Activated CD4-positive, alpha-beta T cell treated with anti-CD3 and anti-CD28 coated beads, Interleukin-2, amount 50 U/mL, for 24 hours (primary cell): ENCODE measurements around the gene PARN.
"Not testable (repeated sequence)": the region's sequence is repeated elsewhere in the genome, so short reads cannot be mapped to it uniquely, and the experiment has no call there.

Source experiments
- DNase-seq, 2 donors: peaks; one replicate each; pipeline ENCODE4 v3.0.0-alpha.2; 2020; ENCODE audit warnings: low read depth in 1 of 2, low spot score in 1 of 2

Gene PARN

GRCh38 chr16:14634389-14634725, 4.3 kb upstream of the PARN start:
- no peak for DNase-seq

GRCh38 chr16:14632693-14633569, 2.9 kb upstream of the PARN start, which contains the start of gene BFAR:
BFAR (plus strand) TSS chr16:14632951; CDS start chr16:14644347, 11,396 bp downstream.
- DNase-seq, result peak; percentile 98 to 99

GRCh38 chr16:14630620-14631330, 715 bp upstream of the PARN start:
- not testable (repeated sequence) for DNase-seq

GRCh38 chr16:14629612-14629918, 495 bp downstream of the PARN start:
- peak in 1 of 2 donors; percentile 12 for DNase-seq

- DNase-seq, result no peak
Observed at GRCh38 chr16:14628806-14629611, 1.1 kb downstream of the PARN start.

GRCh38 chr16:14627078-14627477, 3.0 kb downstream of the PARN start:
- DNase-seq, result no peak

GRCh38 chr16:14618566-14618965, 11.5 kb downstream of the PARN start:
- DNase-seq, result no peak

GRCh38 chr16:14616280-14616679, 13.8 kb downstream of the PARN start:
- no peak for DNase-seq

GRCh38 chr16:14613991-14614390, 16.1 kb downstream of the PARN start:
- no peak for DNase-seq

GRCh38 chr16:14611660-14612059, 18.4 kb downstream of the PARN start:
- DNase-seq, result no peak

- no peak for DNase-seq
Observed at GRCh38 chr16:14609716-14610115, 20.3 kb downstream of the PARN start.

GRCh38 chr16:14608604-14609003, 21.5 kb downstream of the PARN start:
- no peak for DNase-seq

- DNase-seq, result no peak
Observed at GRCh38 chr16:14608111-14608566, 21.9 kb downstream of the PARN start.

- no peak for DNase-seq
Observed at GRCh38 chr16:14606102-14606501, 24.0 kb downstream of the PARN start.

GRCh38 chr16:14602443-14602963, 27.6 kb downstream of the PARN start:
- no peak for DNase-seq

GRCh38 chr16:14600164-14600563, 29.9 kb downstream of the PARN start:
- DNase-seq, result no peak

GRCh38 chr16:14586637-14587305, 43.3 kb downstream of the PARN start:
- no peak for DNase-seq

- DNase-seq, result no peak
Observed at GRCh38 chr16:14585287-14585686, 44.8 kb downstream of the PARN start.

GRCh38 chr16:14580926-14581325, 49.1 kb downstream of the PARN start:
- not testable (repeated sequence) for DNase-seq

GRCh38 chr16:14579266-14579665, 50.8 kb downstream of the PARN start:
- DNase-seq, result no peak

GRCh38 chr16:14576532-14576931, 53.5 kb downstream of the PARN start:
- no peak for DNase-seq
